Activated CD8-positive, alpha-beta T cell treated with anti-CD3 and anti-CD28 coated beads for 36 hours (primary cell): ENCODE measurements around the gene PPP1R27. TPM values are rescaled to one million over a fixed set of nuclear protein-coding genes. Genes with fewer than 3 reads are reported as not detected.

Source experiments
- ATAC-seq: fragments of 200-7000 bp; cut with Tn5 transposase; one replicate; pipeline ENCODE4 v1.10.0; 2021; ENCODE audit warnings: mild to moderate bottlenecking, moderate library complexity
- CTCF ChIA-PET: fragments of 350-600 bp; sonication (Branson Sonifier 250); formaldehyde crosslinking; loops from one replicate; lab custom pipeline; 2021; ENCODE audit warnings: antibody characterized with exemption; lab: Charles Lee
- POLR2A ChIA-PET: fragments of 350-600 bp; sonication (Branson Sonifier 250); formaldehyde crosslinking; loops from one replicate; lab custom pipeline; 2021; ENCODE audit warnings: antibody characterized with exemption; lab: Charles Lee
- DNase-seq: peaks from one replicate; pipeline ENCODE4 v3.0.0-alpha.2; 2020
- H3K27ac Mint-ChIP-seq: one replicate; pipeline ENCODE4 v1.8.0; 2021; ENCODE audit warnings: mild to moderate bottlenecking, mixed read lengths
- H3K27me3 Mint-ChIP-seq: one replicate; pipeline ENCODE4 v1.8.0; 2021; ENCODE audit warnings: mixed read lengths
- H3K36me3 Mint-ChIP-seq: one replicate; pipeline ENCODE4 v1.8.0; 2021; ENCODE audit warnings: low read depth, mixed read lengths
- H3K4me1 Mint-ChIP-seq: one replicate; pipeline ENCODE4 v1.8.0; 2021; ENCODE audit warnings: low read depth, mixed read lengths
- H3K4me3 Mint-ChIP-seq: one replicate; pipeline ENCODE4 v1.8.0; 2021; ENCODE audit warnings: mild to moderate bottlenecking, moderate library complexity, mixed read lengths
- H3K9me3 Mint-ChIP-seq: one replicate; pipeline ENCODE4 v1.8.0; 2021; ENCODE audit warnings: mixed read lengths
- intact Hi-C: fragments of 100-400 bp; cut with micrococcal nuclease; formaldehyde crosslinking; loops from one replicate; pipeline ENCODE4 v1.10.0; 2022
- total RNA-seq, 2 experiments: library from RNA; stranded (reverse); gene quantifications; one replicate each; pipeline ENCODE4 v1.2.3, GENCODE V29; 2021
- TF ChIP-seq, protein P1 (sequence below): fragments of 200-600 bp; IDR thresholded peaks from one replicate; pipeline ENCODE4 v1.8.0; 2022; ENCODE audit warnings: antibody characterized with exemption, mild to moderate bottlenecking

The PPP1R27 gene
- total RNA-seq, 2 experiments from 2014 or later: not detected

DNA sequence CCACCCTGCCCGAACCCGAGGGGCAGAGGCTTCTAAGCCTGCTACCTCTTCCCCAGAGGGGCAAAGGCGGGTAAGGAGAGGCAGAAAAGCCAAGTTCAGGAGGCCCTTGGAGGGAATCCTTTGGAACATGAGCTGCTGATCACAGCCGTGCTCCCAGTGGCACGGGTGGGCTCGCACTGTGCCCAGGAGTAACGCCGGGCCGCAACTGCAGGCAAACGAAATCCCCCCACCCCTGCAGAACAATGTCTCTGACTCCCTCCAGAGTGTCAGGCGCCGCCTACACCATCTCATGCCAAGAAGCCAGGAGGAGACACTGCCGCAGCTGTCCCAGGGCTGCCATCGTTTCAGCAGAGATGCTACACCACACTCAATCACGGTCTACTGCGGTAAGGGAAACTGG lies 16.6 kb upstream of the PPP1R27 start:
- intact Hi-C loops: no loop called here
- Mint-ChIP-seq H3K27me3 (no peaks in the 10 kb centered on the region), H3K4me1 (peaks cover 6% of the 10 kb centered on the region), H3K27ac (no peak overlapping the region), H3K36me3 (peaks cover 47% of the 10 kb centered on the region), H3K4me3 (no peak overlapping the region), H3K9me3 (no peaks in the 10 kb centered on the region)
- no peak for DNase-seq
- TF ChIP-seq, protein P1, sequence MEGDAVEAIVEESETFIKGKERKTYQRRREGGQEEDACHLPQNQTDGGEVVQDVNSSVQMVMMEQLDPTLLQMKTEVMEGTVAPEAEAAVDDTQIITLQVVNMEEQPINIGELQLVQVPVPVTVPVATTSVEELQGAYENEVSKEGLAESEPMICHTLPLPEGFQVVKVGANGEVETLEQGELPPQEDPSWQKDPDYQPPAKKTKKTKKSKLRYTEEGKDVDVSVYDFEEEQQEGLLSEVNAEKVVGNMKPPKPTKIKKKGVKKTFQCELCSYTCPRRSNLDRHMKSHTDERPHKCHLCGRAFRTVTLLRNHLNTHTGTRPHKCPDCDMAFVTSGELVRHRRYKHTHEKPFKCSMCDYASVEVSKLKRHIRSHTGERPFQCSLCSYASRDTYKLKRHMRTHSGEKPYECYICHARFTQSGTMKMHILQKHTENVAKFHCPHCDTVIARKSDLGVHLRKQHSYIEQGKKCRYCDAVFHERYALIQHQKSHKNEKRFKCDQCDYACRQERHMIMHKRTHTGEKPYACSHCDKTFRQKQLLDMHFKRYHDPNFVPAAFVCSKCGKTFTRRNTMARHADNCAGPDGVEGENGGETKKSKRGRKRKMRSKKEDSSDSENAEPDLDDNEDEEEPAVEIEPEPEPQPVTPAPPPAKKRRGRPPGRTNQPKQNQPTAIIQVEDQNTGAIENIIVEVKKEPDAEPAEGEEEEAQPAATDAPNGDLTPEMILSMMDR: no peak
- ChIA-PET CTCF (no interaction called here), POLR2A (interaction anchor here (0.6 to 6.4 kb wide), 4 partner anchors 8 to 317 kb away, joined by 5 to 35 read pairs (median 10); partner anchors contain the start of genes MCRIP1 and PPP1R27)
- no peak for ATAC-seq

DNA sequence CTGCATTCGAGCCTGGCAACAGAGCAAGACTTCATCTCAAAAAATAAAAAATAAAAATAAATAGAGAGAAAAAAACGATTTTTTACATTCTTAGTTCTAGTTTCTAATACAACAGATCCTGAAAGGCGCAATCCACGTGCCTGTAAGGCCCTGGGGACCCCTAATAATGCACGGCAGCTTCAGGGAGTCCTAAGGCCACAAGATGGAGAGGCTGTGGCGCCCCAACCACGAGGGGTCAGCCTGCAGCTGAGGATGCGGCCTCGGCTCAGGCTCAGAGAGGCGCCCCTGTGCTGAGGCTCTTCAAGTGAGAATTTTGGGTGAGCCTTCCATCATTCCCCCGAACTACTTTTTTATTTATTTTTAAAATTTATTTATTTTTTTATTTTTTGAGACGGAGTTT lies 14.6 kb upstream of the PPP1R27 start:
- Mint-ChIP-seq H3K4me3 (no peak overlapping the region), H3K36me3 (peaks cover 46% of the 10 kb centered on the region), H3K4me1 (peaks cover 2% of the 10 kb centered on the region), H3K27me3 (no peaks in the 10 kb centered on the region), H3K9me3 (no peaks in the 10 kb centered on the region), H3K27ac (no peak overlapping the region)
- ChIA-PET POLR2A (no interaction called here), CTCF (no interaction called here)
- TF ChIP-seq, protein P1: no peak
- intact Hi-C loops: no loop called here
- ATAC-seq: no peak
- DNase-seq: no peak

DNA sequence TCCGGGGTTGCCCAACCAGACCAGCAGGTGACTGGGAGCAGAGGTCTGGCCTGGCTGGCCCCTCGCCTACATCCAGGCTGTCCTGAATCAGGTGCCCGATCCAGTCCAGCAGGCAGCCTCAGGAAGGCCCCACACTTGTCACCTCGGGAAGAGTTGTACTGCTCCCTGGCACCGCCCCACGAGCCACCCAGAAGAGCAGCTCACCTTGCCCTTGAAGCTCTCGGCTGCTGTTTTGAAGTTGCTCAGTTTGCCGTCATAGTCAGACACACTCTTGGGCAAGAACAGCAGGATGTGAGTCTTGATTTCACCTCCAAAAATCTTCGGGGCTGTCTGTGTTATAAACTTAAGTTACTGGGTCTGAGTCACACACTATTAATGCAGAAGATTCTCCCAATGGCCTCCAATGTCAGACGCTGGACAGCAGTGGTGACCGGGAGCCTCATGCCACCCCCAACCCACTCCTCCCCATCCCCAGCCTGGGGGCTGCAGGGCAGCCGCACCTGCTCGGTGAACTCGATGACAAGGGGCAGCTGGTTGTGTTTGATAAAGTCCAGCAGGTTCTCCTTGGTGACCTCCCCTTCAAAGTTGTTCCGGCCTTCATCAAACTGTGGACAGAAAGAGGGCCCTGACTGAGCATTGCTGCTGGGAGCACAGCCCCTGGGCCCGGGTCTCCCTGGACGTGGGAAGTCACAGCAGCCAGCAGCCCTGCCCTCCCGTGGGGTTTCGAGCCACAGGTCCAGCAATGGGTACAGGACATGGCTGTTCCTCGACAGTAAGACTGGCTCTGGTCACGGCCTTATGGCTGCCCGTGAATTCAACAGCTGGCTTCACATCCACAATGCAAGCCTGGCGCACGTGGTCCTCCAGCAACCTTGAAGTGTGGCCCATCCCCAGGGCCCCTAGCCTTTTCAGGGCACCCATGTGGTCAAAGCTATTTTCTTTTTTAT lies 12.2 kb upstream of the PPP1R27 start:
- CTCF ChIA-PET: no interaction called here
- no peak overlapping the region for H3K4me3 Mint-ChIP-seq
- no peaks in the 10 kb centered on the region for H3K27me3 Mint-ChIP-seq
- intact Hi-C loops: no loop called here
- H3K27ac Mint-ChIP-seq: no peak overlapping the region
- DNase-seq: no peak
- H3K9me3 Mint-ChIP-seq: no peaks in the 10 kb centered on the region
- no peak for ATAC-seq
- TF ChIP-seq, protein P1: no peak
- H3K4me1 Mint-ChIP-seq: no peaks in the 10 kb centered on the region
- POLR2A ChIA-PET: interaction anchor here (0.7 to 1.5 kb wide), 5 partner anchors 10 to 179 kb away, joined by 3 to 4 read pairs (median 3); no protein-coding TSS in a partner anchor
- peaks cover 36% of the 10 kb centered on the region for H3K36me3 Mint-ChIP-seq

DNA sequence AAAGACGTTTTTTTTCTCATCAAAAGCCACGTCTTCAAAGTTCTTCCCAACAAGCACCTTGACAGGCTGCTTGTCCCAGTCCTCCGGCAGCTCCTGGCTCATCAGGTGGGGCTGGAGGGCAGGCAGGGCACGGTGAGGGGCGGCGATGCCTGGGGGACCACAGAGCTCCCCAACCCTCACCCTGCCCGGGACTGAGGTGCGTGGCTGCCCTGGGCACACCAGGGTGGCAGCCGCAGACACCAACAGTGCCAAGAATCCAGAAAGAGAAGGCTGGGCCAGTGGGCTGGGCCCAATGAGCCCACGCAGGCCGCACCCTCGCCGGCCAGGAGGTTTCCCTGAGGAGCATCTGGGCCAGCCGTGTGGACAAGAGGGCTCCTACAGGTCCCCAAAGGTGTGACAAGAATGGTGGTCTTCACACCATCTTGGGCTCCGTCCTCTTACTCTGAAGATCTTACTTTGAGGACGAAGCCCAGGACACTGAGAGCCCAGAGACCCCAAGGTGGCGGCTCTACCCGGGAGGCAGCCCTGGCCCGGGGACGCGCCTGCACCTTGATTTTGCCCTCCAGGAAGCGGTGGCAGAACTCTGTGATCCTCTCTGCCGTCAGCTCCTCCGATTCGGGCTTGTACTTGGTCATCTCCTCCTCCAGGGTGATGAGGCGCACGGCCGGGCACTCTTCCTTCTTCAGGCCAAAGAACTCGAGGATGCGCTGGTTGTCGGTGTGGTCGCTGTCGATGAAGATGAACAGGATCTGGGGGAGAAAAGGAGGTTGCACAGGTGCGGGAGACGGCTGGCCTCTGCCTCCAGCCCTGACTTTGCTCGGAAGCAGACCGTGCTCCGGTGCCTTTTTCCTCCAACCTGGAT lies 11.3 kb upstream of the PPP1R27 start:
- DNase-seq (no peak), ATAC-seq (no peak)
- no peaks in the 10 kb centered on the region for H3K4me1 Mint-ChIP-seq
- intact Hi-C loops: no loop called here
- H3K4me3 Mint-ChIP-seq: no peak overlapping the region
- H3K27me3 Mint-ChIP-seq: no peaks in the 10 kb centered on the region
- ChIA-PET POLR2A (interaction anchor here (0.7 to 5.7 kb wide), 5 partner anchors 8 to 27 kb away, joined by 3 to 35 read pairs (median 3); no protein-coding TSS in a partner anchor), CTCF (no interaction called here)
- no peaks in the 10 kb centered on the region for H3K9me3 Mint-ChIP-seq
- no peak overlapping the region for H3K27ac Mint-ChIP-seq
- H3K36me3 Mint-ChIP-seq: peaks cover 27% of the 10 kb centered on the region
- TF ChIP-seq, protein P1: no peak
